CD14-positive monocyte (primary cell): Measurements from ENCODE around the gene SNN. TPM values are rescaled to one million over a fixed set of nuclear protein-coding genes. Genes with fewer than 3 reads are reported as not detected.

Source experiments
- DNase-seq, 3 donors: peaks; one replicate each; pipeline ENCODE4 v3.0.0-alpha.2; 2011 to 2022
- H2AFZ ChIP-seq: 2 replicates; pipeline ENCODE4 v1.6.0; 2012; ENCODE audit warnings: mild to moderate bottlenecking, low read depth, low read length, inconsistent platforms; ENCODE audit not compliant: insufficient read depth, poor library complexity, severe bottlenecking
- H3K27ac ChIP-seq, 2 donors: 1 replicate in 1 of 2; 2 replicates in 1 of 2; pipeline ENCODE4 v1.5.1; 2012 to 2013; ENCODE audit warnings: low read length in 2 of 2, control low read depth in 1 of 2, inconsistent platforms in 1 of 2, low read depth in 1 of 2, mild to moderate bottlenecking in 1 of 2
- H3K27me3 ChIP-seq, 2 donors: one replicate each; pipeline versions ENCODE4 v1.6.0 to v1.6.1; 2011 to 2013; ENCODE audit warnings: low read length in 2 of 2; ENCODE audit not compliant: control insufficient read depth in 2 of 2, insufficient read depth in 2 of 2
- H3K36me3 ChIP-seq, 2 donors: replicated peaks in 1 of 2; 1 replicate in 1 of 2; 2 replicates in 1 of 2; pipeline versions ENCODE4 v1.5.1 to v1.6.1; 2012 to 2013; ENCODE audit warnings: low read length in 2 of 2, control low read depth in 1 of 2, inconsistent platforms in 1 of 2, mild to moderate bottlenecking in 1 of 2; ENCODE audit not compliant: insufficient read depth in 2 of 2, control insufficient read depth in 1 of 2
- H3K4me1 ChIP-seq, 2 donors: 1 replicate in 1 of 2; 2 replicates in 1 of 2; pipeline versions ENCODE4 v1.5.1 to v1.6.1; 2012 to 2013; ENCODE audit warnings: low read length in 2 of 2, control low read depth in 1 of 2, inconsistent platforms in 1 of 2, mild to moderate bottlenecking in 1 of 2, moderate library complexity in 1 of 2; ENCODE audit not compliant: insufficient read depth in 2 of 2, control insufficient read depth in 1 of 2
- H3K4me2 ChIP-seq: replicated peaks from 2 replicates; pipeline ENCODE3; 2012; ENCODE audit warnings: low read length, moderate library complexity, mild to moderate bottlenecking; ENCODE audit not compliant: poor library complexity, severe bottlenecking; ENCODE audit errors: extremely low read depth
- H3K4me3 ChIP-seq, 3 experiments: fragments of 200-600 bp in 1 of 3; sonication (generic) in 1 of 3; replicated peaks in 1 of 3; 1 replicate in 2 of 3; 2 replicates in 1 of 3; pipeline ENCODE4 v1.5.1; 2011 to 2013; ENCODE audit warnings: low read length in 3 of 3, mild to moderate bottlenecking in 3 of 3, control low read depth in 2 of 3, low read depth in 2 of 3, inconsistent platforms in 1 of 3, moderate library complexity in 1 of 3
- H3K79me2 ChIP-seq: 2 replicates; pipeline ENCODE4 v1.6.0; 2012; ENCODE audit warnings: mild to moderate bottlenecking, control low read depth, inconsistent platforms, low read length, moderate library complexity; ENCODE audit not compliant: insufficient read depth
- H3K9ac ChIP-seq: 2 replicates; pipeline ENCODE4 v1.6.0; 2017; ENCODE audit warnings: low read length, mild to moderate bottlenecking; ENCODE audit not compliant: insufficient read depth, poor library complexity, severe bottlenecking
- H3K9me3 ChIP-seq, 2 donors: replicated peaks in 1 of 2; 1 replicate in 1 of 2; 2 replicates in 1 of 2; pipeline versions ENCODE4 v1.5.1 to v1.6.1; 2012 to 2013; ENCODE audit warnings: low read length in 2 of 2, control low read depth in 1 of 2; ENCODE audit not compliant: control insufficient read depth in 1 of 2, insufficient read depth in 1 of 2
- H4K20me1 ChIP-seq: 2 replicates; pipeline ENCODE4 v1.6.0; 2012; ENCODE audit warnings: mild to moderate bottlenecking, low read length, control low read depth, moderate library complexity; ENCODE audit not compliant: insufficient read depth
- H3K27ac Mint-ChIP-seq, 7 donors: one replicate each; pipeline ENCODE4 v1.8.0; 2020; ENCODE audit warnings: mild to moderate bottlenecking in 7 of 7, mixed read lengths in 7 of 7, moderate library complexity in 6 of 7, inconsistent platforms in 2 of 7
- H3K27me3 Mint-ChIP-seq, 3 donors: one replicate each; pipeline ENCODE4 v1.8.0; 2021 to 2022; ENCODE audit warnings: low read depth in 3 of 3, mild to moderate bottlenecking in 3 of 3, mixed read lengths in 3 of 3, moderate library complexity in 3 of 3, inconsistent platforms in 1 of 3
- H3K36me3 Mint-ChIP-seq, 2 donors: one replicate each; pipeline ENCODE4 v1.8.0; 2020; ENCODE audit warnings: mixed read lengths in 2 of 2, inconsistent platforms in 1 of 2, mild to moderate bottlenecking in 1 of 2
- H3K4me1 Mint-ChIP-seq: one replicate; pipeline ENCODE4 v1.8.0; 2020; ENCODE audit warnings: mild to moderate bottlenecking, mixed read lengths
- H3K4me3 Mint-ChIP-seq, 2 donors: one replicate each; pipeline ENCODE4 v1.8.0; 2020; ENCODE audit warnings: mild to moderate bottlenecking in 2 of 2, mixed read lengths in 2 of 2, moderate library complexity in 1 of 2
- H3K9me3 Mint-ChIP-seq, 7 donors: one replicate each; pipeline ENCODE4 v1.8.0; 2020 to 2022; ENCODE audit warnings: mixed read lengths in 7 of 7, mild to moderate bottlenecking in 6 of 7, moderate library complexity in 6 of 7, inconsistent platforms in 2 of 7
- CTCF ChIP-seq: fragments of 200-600 bp; IDR thresholded peaks from one replicate; pipeline ENCODE4 v1.8.0; 2022; ENCODE audit warnings: antibody characterized with exemption, mild to moderate bottlenecking
- WGBS: methylation state at CpG from one replicate; pipeline ENCODE4 v1.1.5; 2013; ENCODE audit warnings: missing lambda C conversion rate; ENCODE audit not compliant: insufficient coverage; 5-methylcytosine and 5-hydroxymethylcytosine counted together
- intact Hi-C, 2 donors: fragments of 100-400 bp; cut with micrococcal nuclease; formaldehyde crosslinking; loops; one replicate each; pipeline versions ENCODE4 v1.15.0 to v1.15.1; 2023
- polyA plus RNA-seq, 3 donors: library from polyadenylated mRNA; depleted of rRNA in 1 of 3; unstranded in 2 of 3; stranded (reverse) in 1 of 3; fragments of 300-500 nt in 2 of 3; fragments of >200 nt in 1 of 3; fragmentation: Illumina TruSeq in 2 of 3; gene quantifications; 1 replicate in 2 of 3; 2 replicates in 1 of 3; pipeline ENCODE4 v1.2.3, GENCODE V29; 2012 to 2021

Gene SNN
- polyA plus RNA-seq, 3 donors: 89.4 to 111 (median 91.7) TPM

DNA sequence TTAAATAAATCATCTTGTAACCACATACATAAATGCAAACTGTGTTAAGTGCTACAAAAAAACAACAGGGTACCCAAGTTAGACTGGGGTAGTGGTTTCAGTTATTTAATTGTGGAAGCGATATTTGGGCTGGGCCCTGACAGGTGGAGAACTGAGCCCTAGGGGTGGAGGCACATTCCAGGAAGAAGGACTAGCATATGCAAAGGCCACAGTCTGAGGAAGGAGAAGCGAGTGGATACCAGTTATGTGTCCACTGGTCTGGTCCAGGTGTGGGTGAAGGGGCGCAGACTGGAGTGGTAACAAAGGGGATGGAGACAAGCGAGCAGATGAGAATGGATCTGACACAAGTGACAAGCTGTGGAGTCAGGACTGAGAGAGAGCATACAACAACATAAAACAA lies 51.5 kb downstream of the SNN start:
- H3K27ac Mint-ChIP-seq: no peak overlapping the region

DNA sequence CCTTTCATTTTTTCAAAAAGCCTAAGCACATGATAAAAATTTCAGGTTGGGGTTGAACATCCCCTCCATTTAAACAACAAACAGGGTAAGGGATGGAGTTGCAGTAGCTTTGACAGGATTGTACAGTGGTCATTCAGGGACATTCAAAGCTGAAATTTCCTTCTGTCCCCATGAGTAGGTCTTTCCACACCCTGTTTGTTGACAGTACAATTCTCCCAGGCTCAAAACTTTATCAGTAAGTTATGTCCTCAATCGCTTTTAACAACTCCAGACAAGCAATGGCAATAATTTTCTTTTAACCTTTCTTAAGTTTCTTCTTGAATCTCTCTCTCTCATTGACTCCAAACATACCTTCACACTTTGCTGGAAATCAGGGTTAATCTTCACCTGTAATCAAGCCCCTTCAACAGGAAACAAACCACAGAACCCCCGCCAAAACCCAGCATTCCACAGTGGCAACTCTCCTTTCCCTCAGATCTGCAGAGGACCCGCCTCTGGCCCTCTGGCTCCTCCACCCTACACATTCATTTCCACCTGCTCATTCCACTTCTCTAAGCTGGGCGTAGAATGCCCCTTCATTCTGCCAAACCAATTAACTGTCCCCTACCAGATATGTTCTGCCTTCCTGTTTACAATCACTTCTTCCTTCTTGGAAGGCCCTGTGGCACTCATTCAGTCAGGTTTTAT lies 53.7 kb downstream of the SNN start:
- peaks cover 70 to 90% of the 10 kb centered on the region in 2 donors for H3K36me3 Mint-ChIP-seq
- Histone ChIP-seq H3K27ac (peak overlapping the region in 1 of 2 donors; percentile 37), H3K27me3 (no peaks in the 10 kb centered on the region), H3K4me3 (no peak overlapping the region), H2AFZ (no peak overlapping the region), H3K9me3 (no peaks in the 10 kb centered on the region), H3K9ac (no peak overlapping the region), H3K79me2 (peaks cover 52% of the 10 kb centered on the region), H4K20me1 (peaks cover 66% of the 10 kb centered on the region), H3K4me2 (no peak overlapping the region), H3K4me1 (no peaks in the 10 kb centered on the region), H3K36me3 (peaks cover 71 to 93% of the 10 kb centered on the region in 2 donors)
- H3K4me1 Mint-ChIP-seq: peaks cover 2% of the 10 kb centered on the region
- H3K4me3 Mint-ChIP-seq: no peak overlapping the region
- 57% methylated on average over 4 of the region's 4 CpGs for WGBS
- TF ChIP-seq CTCF: no peak
- peak overlapping the region in 3 of 7 donors; percentile 26 to 46 (median 43) for H3K27ac Mint-ChIP-seq
- peaks cover 0 to 2% (median 0%) of the 10 kb centered on the region in 3 donors for H3K27me3 Mint-ChIP-seq
- intact Hi-C loops: no loop called here
- no peak for DNase-seq
- H3K9me3 Mint-ChIP-seq: no peaks in the 10 kb centered on the region

More for the DNA sequence above, 51.5 kb downstream of the SNN start:
- TF ChIP-seq CTCF: no peak
- H3K9ac ChIP-seq: no peak overlapping the region
- Mint-ChIP-seq H3K4me3 (no peak overlapping the region), H3K27me3 (peaks cover 0 to 2% (median 0%) of the 10 kb centered on the region in 3 donors), H3K9me3 (no peaks in the 10 kb centered on the region), H3K4me1 (no peaks in the 10 kb centered on the region), H3K36me3 (peaks cover 72 to 90% of the 10 kb centered on the region in 2 donors)
- no peaks in the 10 kb centered on the region for H3K9me3 ChIP-seq
- 100% methylated on average over 2 of the region's 4 CpGs for WGBS
- DNase-seq: no peak
- H3K4me2 ChIP-seq: no peak overlapping the region
- no peak overlapping the region for H3K27ac ChIP-seq
- H3K79me2 ChIP-seq: peaks cover 35% of the 10 kb centered on the region
- no peak overlapping the region for H3K4me3 ChIP-seq
- peaks cover 58 to 93% of the 10 kb centered on the region in 2 donors for H3K36me3 ChIP-seq
- no peaks in the 10 kb centered on the region for H3K27me3 ChIP-seq
- no peak overlapping the region for H2AFZ ChIP-seq
- peaks cover 47% of the 10 kb centered on the region for H4K20me1 ChIP-seq
- no peaks in the 10 kb centered on the region for H3K4me1 ChIP-seq
- intact Hi-C loops: loop anchor here (5.0 to 10.0 kb wide), 2 partner anchors 322 to 755 kb away; no protein-coding TSS in a partner anchor
